ENCODE results near the gene TPRN.
A peak's percentile ranks its signal among the peaks of the same experiment; 100 is the strongest.

TPRN gene

GRCh38 chr9:137169896-137170358 is 30.6 kb downstream of the TPRN start, which contains the start of gene LRRC26:
Gene LRRC26 (minus strand): TSS chr9:137170051. CDS start chr9:137169943, 108 bp downstream.
- no peak for FAIRE-seq
- TF ChIP-seq SPI1 (IDR thresholded peaks at IDR 0.05; ENCODE audit: low read depth, low read length), result no peak
- TF ChIP-seq POU2F2 (IDR thresholded peaks at IDR 0.05; ENCODE audit: low read depth, low read length), result no peak
- no peak for TF ChIP-seq POLR2AphosphoS5 (IDR thresholded peaks at IDR 0.05; ENCODE audit: low read depth, low read length)
- no peak for TF ChIP-seq PAX5 (IDR thresholded peaks at IDR 0.05; ENCODE audit: insufficient read depth, low read length, severe bottlenecking)
- no peak for TF ChIP-seq TAF1 (IDR thresholded peaks at IDR 0.05; ENCODE audit: low read depth, low read length)
- TF ChIP-seq POLR2A (IDR thresholded peaks at IDR 0.05; ENCODE audit: low read depth, low read length), result no peak

GRCh38 chr9:137168904-137169856 is 31.4 kb downstream of the TPRN start:
- peak; percentile 90 for FAIRE-seq
- TF ChIP-seq PAX5 (IDR thresholded peaks at IDR 0.05; ENCODE audit: insufficient read depth, low read length, severe bottlenecking), result no peak
- no peak for TF ChIP-seq TAF1 (IDR thresholded peaks at IDR 0.05; ENCODE audit: low read depth, low read length)
- no peak for TF ChIP-seq SPI1 (IDR thresholded peaks at IDR 0.05; ENCODE audit: low read depth, low read length)
- TF ChIP-seq POLR2AphosphoS5 (IDR thresholded peaks at IDR 0.05; ENCODE audit: low read depth, low read length), result no peak
- no peak for TF ChIP-seq POU2F2 (IDR thresholded peaks at IDR 0.05; ENCODE audit: low read depth, low read length)
- TF ChIP-seq POLR2A (IDR thresholded peaks at IDR 0.05; ENCODE audit: low read depth, low read length), result no peak

More at GRCh38 chr9:137169896-137170358, 30.6 kb downstream of the TPRN start, which contains the start of gene LRRC26:
- no peak for DNase-seq (ENCODE audit: insufficient read length, low spot score)

GRCh38 chr9:137168573-137168903 is 32.0 kb downstream of the TPRN start:
- FAIRE-seq, result no peak
- no peak for TF ChIP-seq SPI1 (IDR thresholded peaks at IDR 0.05; ENCODE audit: low read depth, low read length)
- TF ChIP-seq POLR2A (IDR thresholded peaks at IDR 0.05; ENCODE audit: low read depth, low read length), result no peak
- no peak for TF ChIP-seq PAX5 (IDR thresholded peaks at IDR 0.05; ENCODE audit: insufficient read depth, low read length, severe bottlenecking)
- no peak for TF ChIP-seq POU2F2 (IDR thresholded peaks at IDR 0.05; ENCODE audit: low read depth, low read length)
- TF ChIP-seq TAF1 (IDR thresholded peaks at IDR 0.05; ENCODE audit: low read depth, low read length), result no peak
- no peak for TF ChIP-seq POLR2AphosphoS5 (IDR thresholded peaks at IDR 0.05; ENCODE audit: low read depth, low read length)
- no peak for DNase-seq (ENCODE audit: insufficient read length, low spot score)

More at GRCh38 chr9:137168904-137169856, 31.4 kb downstream of the TPRN start:
- peak; percentile 69 for DNase-seq (ENCODE audit: insufficient read length, low spot score)

GRCh38 chr9:137167747-137168572 is 32.6 kb downstream of the TPRN start:
- TF ChIP-seq POU2F2 (IDR thresholded peaks at IDR 0.05; ENCODE audit: low read depth, low read length) (no peak), POLR2A (IDR thresholded peaks at IDR 0.05; ENCODE audit: low read depth, low read length) (no peak), SPI1 (IDR thresholded peaks at IDR 0.05; ENCODE audit: low read depth, low read length) (no peak), TAF1 (IDR thresholded peaks at IDR 0.05; ENCODE audit: low read depth, low read length) (no peak), POLR2AphosphoS5 (IDR thresholded peaks at IDR 0.05; ENCODE audit: low read depth, low read length) (no peak), PAX5 (IDR thresholded peaks at IDR 0.05; ENCODE audit: insufficient read depth, low read length, severe bottlenecking) (no peak)
- FAIRE-seq, result no peak
- no peak for DNase-seq (ENCODE audit: insufficient read length, low spot score)

GRCh38 chr9:137167277-137167746 is 33.2 kb downstream of the TPRN start:
- DNase-seq (ENCODE audit: insufficient read length, low spot score) (no peak), FAIRE-seq (no peak)
- no peak for TF ChIP-seq POLR2AphosphoS5 (IDR thresholded peaks at IDR 0.05; ENCODE audit: low read depth, low read length)
- TF ChIP-seq PAX5 (IDR thresholded peaks at IDR 0.05; ENCODE audit: insufficient read depth, low read length, severe bottlenecking), result no peak
- TF ChIP-seq POLR2A (IDR thresholded peaks at IDR 0.05; ENCODE audit: low read depth, low read length), result no peak
- no peak for TF ChIP-seq TAF1 (IDR thresholded peaks at IDR 0.05; ENCODE audit: low read depth, low read length)
- TF ChIP-seq POU2F2 (IDR thresholded peaks at IDR 0.05; ENCODE audit: low read depth, low read length), result no peak
- no peak for TF ChIP-seq SPI1 (IDR thresholded peaks at IDR 0.05; ENCODE audit: low read depth, low read length)

GRCh38 chr9:137166380-137167229 is 33.9 kb downstream of the TPRN start:
- no peak for DNase-seq (ENCODE audit: insufficient read length, low spot score)
- no peak for FAIRE-seq
- TF ChIP-seq SPI1 (IDR thresholded peaks at IDR 0.05; ENCODE audit: low read depth, low read length) (no peak), POU2F2 (IDR thresholded peaks at IDR 0.05; ENCODE audit: low read depth, low read length) (no peak), POLR2A (IDR thresholded peaks at IDR 0.05; ENCODE audit: low read depth, low read length) (no peak)

- FAIRE-seq (no peak), DNase-seq (ENCODE audit: insufficient read length, low spot score) (no peak)
- TF ChIP-seq SPI1 (IDR thresholded peaks at IDR 0.05; ENCODE audit: low read depth, low read length), result no peak
- TF ChIP-seq PAX5 (IDR thresholded peaks at IDR 0.05; ENCODE audit: insufficient read depth, low read length, severe bottlenecking), result no peak
- TF ChIP-seq POU2F2 (IDR thresholded peaks at IDR 0.05; ENCODE audit: low read depth, low read length), result no peak
- TF ChIP-seq POLR2A (IDR thresholded peaks at IDR 0.05; ENCODE audit: low read depth, low read length), result no peak
- no peak for TF ChIP-seq TAF1 (IDR thresholded peaks at IDR 0.05; ENCODE audit: low read depth, low read length)
- TF ChIP-seq POLR2AphosphoS5 (IDR thresholded peaks at IDR 0.05; ENCODE audit: low read depth, low read length), result no peak
Observed at GRCh38 chr9:137165250-137165836, 35.2 kb downstream of the TPRN start.

Data from GM12891 (cell line).